ENCODE results near the gene ADD3. TPM values are rescaled to one million over a fixed set of nuclear protein-coding genes. Genes with fewer than 3 reads are reported as not detected.

The ADD3 gene
- total and polyA plus RNA-seq, 10 of the 15 experiments (the other 5 are each of a cell fraction or from before 2014, with no cell fraction given), result 27.3 to 129 (median 67.8) TPM

DNA sequence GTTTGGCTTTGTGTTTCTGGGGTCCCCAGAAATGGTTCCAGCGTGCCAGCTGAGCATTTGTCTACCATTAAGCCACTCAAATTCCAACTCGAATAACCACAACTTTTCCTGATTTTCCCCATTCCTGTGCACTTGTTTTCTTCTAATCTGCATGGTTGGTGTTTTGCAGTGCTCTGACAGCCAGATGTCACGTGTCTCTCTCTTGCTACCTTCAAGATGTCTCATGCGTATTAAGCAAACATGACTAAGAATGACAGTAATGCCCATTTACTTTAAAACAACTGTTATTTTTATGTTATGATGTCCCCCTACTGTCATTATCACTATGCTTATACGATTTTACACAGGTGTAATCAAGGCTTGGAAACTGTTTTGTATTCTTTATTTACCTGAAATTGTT is 164.4 kb downstream of the ADD3 start:
- POLR2A ChIA-PET, result no interaction called here

More for the DNA sequence above, 164.4 kb downstream of the ADD3 start:
- ChIA-PET RAD21 (ENCODE audit: unreplicated experiment) (no interaction called here), SMC1A (ENCODE audit: uncharacterized antibody, unreplicated experiment) (interaction anchor here (0.6 kb wide), 1 partner anchor 246 kb away, joined by 3 read pairs; no protein-coding TSS in a partner anchor), CTCF (interaction anchor here (0.6 to 1.3 kb wide), 2 partner anchors 30 to 107 kb away, joined by 3 to 4 read pairs; no protein-coding TSS in a partner anchor)
- whole genome bisulfite sequencing (ENCODE audit: insufficient coverage, insufficient replicate concordance, low lambda C conversion rate, missing lambda C conversion rate), result 32% methylated on average over 5 of the region's 5 CpGs
- Histone ChIP-seq H2AFZ (ENCODE audit: control insufficient read depth, low read depth, low read length) (no peak overlapping the region), H4K20me1 (ENCODE audit: control insufficient read depth, insufficient read depth) (0 out of 2 replicates have a peak, but pooled peaks cover 3% of the 10 kb centered on the region), H3K4me3 (no peak overlapping the region), H3K9me3 (replicated peaks; ENCODE audit: control insufficient read depth, insufficient read depth, low read length) (no peaks in the 10 kb centered on the region), H3K4me2 (ENCODE audit: control insufficient read depth, insufficient read depth) (no peak overlapping the region), H3K36me3 (ENCODE audit: control insufficient read depth in 2 of 2, insufficient read depth in 2 of 2, low read length in 1 of 2) (no peaks in the 10 kb centered on the region), H3K4me1 (ENCODE audit: control insufficient read depth, insufficient read depth, low read length) (no peaks in the 10 kb centered on the region; the same call in 1 of the 2 replicates), H3K79me2 (ENCODE audit: control insufficient read depth, insufficient read depth, low read length) (no peaks in the 10 kb centered on the region), H3K9ac (ENCODE audit: control insufficient read depth, insufficient read depth, low read length) (no peak overlapping the region), H3K27ac (ENCODE audit: control insufficient read depth, insufficient read depth) (no peak overlapping the region), H3K27me3 (replicated peaks in 1 of 2; ENCODE audit: control insufficient read depth in 2 of 2, insufficient read depth in 2 of 2, low read length in 1 of 2) (peaks cover 9 to 14% of the 10 kb centered on the region in 2 experiments)
- TF ChIP-seq, protein P1, sequence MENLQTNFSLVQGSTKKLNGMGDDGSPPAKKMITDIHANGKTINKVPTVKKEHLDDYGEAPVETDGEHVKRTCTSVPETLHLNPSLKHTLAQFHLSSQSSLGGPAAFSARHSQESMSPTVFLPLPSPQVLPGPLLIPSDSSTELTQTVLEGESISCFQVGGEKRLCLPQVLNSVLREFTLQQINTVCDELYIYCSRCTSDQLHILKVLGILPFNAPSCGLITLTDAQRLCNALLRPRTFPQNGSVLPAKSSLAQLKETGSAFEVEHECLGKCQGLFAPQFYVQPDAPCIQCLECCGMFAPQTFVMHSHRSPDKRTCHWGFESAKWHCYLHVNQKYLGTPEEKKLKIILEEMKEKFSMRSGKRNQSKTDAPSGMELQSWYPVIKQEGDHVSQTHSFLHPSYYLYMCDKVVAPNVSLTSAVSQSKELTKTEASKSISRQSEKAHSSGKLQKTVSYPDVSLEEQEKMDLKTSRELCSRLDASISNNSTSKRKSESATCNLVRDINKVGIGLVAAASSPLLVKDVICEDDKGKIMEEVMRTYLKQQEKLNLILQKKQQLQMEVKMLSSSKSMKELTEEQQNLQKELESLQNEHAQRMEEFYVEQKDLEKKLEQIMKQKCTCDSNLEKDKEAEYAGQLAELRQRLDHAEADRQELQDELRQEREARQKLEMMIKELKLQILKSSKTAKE (IDR thresholded peaks at IDR 0.05; ENCODE audit: low read depth, poor library complexity, severe bottlenecking), result no peak
- TF ChIP-seq NBN (IDR thresholded peaks at IDR 0.05), result no peak
- no peak for TF ChIP-seq WRNIP1 (IDR thresholded peaks at IDR 0.05; ENCODE audit: borderline replicate concordance, low read depth, low read length)
- TF ChIP-seq FOXM1 (IDR thresholded peaks at IDR 0.05; ENCODE audit: low read depth, low read length), result no peak
- no peak for TF ChIP-seq NR2C1 (IDR thresholded peaks at IDR 0.05)
- TF ChIP-seq, protein P2, sequence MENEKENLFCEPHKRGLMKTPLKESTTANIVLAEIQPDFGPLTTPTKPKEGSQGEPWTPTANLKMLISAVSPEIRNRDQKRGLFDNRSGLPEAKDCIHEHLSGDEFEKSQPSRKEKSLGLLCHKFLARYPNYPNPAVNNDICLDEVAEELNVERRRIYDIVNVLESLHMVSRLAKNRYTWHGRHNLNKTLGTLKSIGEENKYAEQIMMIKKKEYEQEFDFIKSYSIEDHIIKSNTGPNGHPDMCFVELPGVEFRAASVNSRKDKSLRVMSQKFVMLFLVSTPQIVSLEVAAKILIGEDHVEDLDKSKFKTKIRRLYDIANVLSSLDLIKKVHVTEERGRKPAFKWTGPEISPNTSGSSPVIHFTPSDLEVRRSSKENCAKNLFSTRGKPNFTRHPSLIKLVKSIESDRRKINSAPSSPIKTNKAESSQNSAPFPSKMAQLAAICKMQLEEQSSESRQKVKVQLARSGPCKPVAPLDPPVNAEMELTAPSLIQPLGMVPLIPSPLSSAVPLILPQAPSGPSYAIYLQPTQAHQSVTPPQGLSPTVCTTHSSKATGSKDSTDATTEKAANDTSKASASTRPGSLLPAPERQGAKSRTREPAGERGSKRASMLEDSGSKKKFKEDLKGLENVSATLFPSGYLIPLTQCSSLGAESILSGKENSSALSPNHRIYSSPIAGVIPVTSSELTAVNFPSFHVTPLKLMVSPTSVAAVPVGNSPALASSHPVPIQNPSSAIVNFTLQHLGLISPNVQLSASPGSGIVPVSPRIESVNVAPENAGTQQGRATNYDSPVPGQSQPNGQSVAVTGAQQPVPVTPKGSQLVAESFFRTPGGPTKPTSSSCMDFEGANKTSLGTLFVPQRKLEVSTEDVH (IDR thresholded peaks at IDR 0.05; ENCODE audit: low read depth, partially characterized antibody), result no peak
- TF ChIP-seq CBX3 (IDR thresholded peaks at IDR 0.05; ENCODE audit: borderline replicate concordance, low read depth), result no peak
- no peak for TF ChIP-seq EZH2 (IDR thresholded peaks at IDR 0.05; ENCODE audit: borderline replicate concordance, control insufficient read depth, low read depth, low read length)
- TF ChIP-seq TCF7 (IDR thresholded peaks at IDR 0.05; ENCODE audit: borderline replicate concordance), result no peak
- TF ChIP-seq ZNF217 (IDR thresholded peaks at IDR 0.05), result no peak
- TF ChIP-seq RAD51 (IDR thresholded peaks at IDR 0.05), result no peak
- TF ChIP-seq MYC (IDR thresholded peaks at IDR 0.05; ENCODE audit: insufficient read depth, insufficient read length, insufficient replicate concordance, low read length, severe bottlenecking), result no peak
- intact Hi-C loops (cut with micrococcal nuclease; ENCODE audit: unreplicated experiment), result no loop called here
- no peak for FAIRE-seq
- BruUV-seq (replicated peaks), result no TSS peak
- ATAC-seq, result no peak
- in situ Hi-C loops (cut with MboI), result no loop called here
- no peak for DNase-seq (ENCODE audit: low read depth, low spot score)

Measured in GM12878 (cell line).